GM18511 (cell line): Measurements from ENCODE around the gene HJV.

Source experiments
- ATAC-seq: cut with Tn5 transposase; IDR thresholded peaks from one replicate; pipeline ENCODE4 v1.9.1; 2021; ENCODE audit warnings: mild to moderate bottlenecking, moderate library complexity; ENCODE audit not compliant: unreplicated experiment

The HJV gene

GRCh38 chr1:145978854-145979745 lies 42.4 kb downstream of the HJV start:
- ATAC-seq, result peak; percentile 92

GRCh38 chr1:145978471-145978853 lies 43.1 kb downstream of the HJV start:
- no peak for ATAC-seq

- ATAC-seq, result no peak
These were observed 43.8 kb downstream of the HJV start for GRCh38 chr1:145977486-145978470.

- no peak for ATAC-seq
These were observed 44.5 kb downstream of the HJV start for GRCh38 chr1:145977016-145977415.

- no peak for ATAC-seq
These were observed 46.3 kb downstream of the HJV start for GRCh38 chr1:145975216-145975615.

- no peak for ATAC-seq
These were observed 46.8 kb downstream of the HJV start for GRCh38 chr1:145974721-145975120.

GRCh38 chr1:145972580-145972979 lies 49.0 kb downstream of the HJV start:
- ATAC-seq, result no peak
